H9 (cell line): ENCODE measurements around the gene KRT78. TPM values are rescaled to one million over a fixed set of nuclear protein-coding genes. Genes with fewer than 3 reads are reported as not detected.

ENCODE experiments used
- DNase-seq: peaks from one replicate; pipeline ENCODE4 v3.0.0-alpha.2; 2017
- H2AFZ ChIP-seq: one replicate; pipeline ENCODE4 v1.6.1; 2013; ENCODE audit warnings: mild to moderate bottlenecking, low read length, control low read depth, moderate library complexity
- H2AK5ac ChIP-seq: 2 replicates; pipeline ENCODE4 v1.6.1; 2013; ENCODE audit warnings: low read length, control low read depth, mixed read lengths; ENCODE audit not compliant: insufficient read length
- H2BK120ac ChIP-seq: one replicate; pipeline ENCODE4 v1.6.1; 2013; ENCODE audit warnings: low read depth, mild to moderate bottlenecking, low read length, control low read depth, inconsistent platforms; ENCODE audit not compliant: poor library complexity, severe bottlenecking
- H2BK12ac ChIP-seq: 2 replicates; pipeline ENCODE4 v1.6.1; 2013; ENCODE audit warnings: low read length, control low read depth, mixed read lengths, low read depth; ENCODE audit not compliant: insufficient read length
- H2BK15ac ChIP-seq: 2 replicates; pipeline ENCODE4 v1.6.1; 2013; ENCODE audit warnings: low read depth, low read length, control low read depth
- H2BK20ac ChIP-seq: one replicate; pipeline ENCODE4 v1.6.1; 2013; ENCODE audit warnings: low read depth, mild to moderate bottlenecking, low read length, control low read depth, inconsistent platforms; ENCODE audit not compliant: poor library complexity, severe bottlenecking
- H2BK5ac ChIP-seq: 2 replicates; pipeline ENCODE4 v1.6.1; 2013; ENCODE audit warnings: low read length, control low read depth, mixed read lengths; ENCODE audit not compliant: insufficient read length
- H3K14ac ChIP-seq: 2 replicates; pipeline ENCODE4 v1.6.1; 2013; ENCODE audit warnings: low read length, control low read depth; ENCODE audit not compliant: insufficient read depth
- H3K18ac ChIP-seq: 2 replicates; pipeline ENCODE4 v1.6.1; 2013; ENCODE audit warnings: low read depth, mild to moderate bottlenecking, mixed read lengths, low read length, control low read depth; ENCODE audit not compliant: insufficient read length
- H3K23ac ChIP-seq: 2 replicates; pipeline ENCODE4 v1.6.1; 2013; ENCODE audit warnings: low read length, control low read depth, mixed read lengths, low read depth; ENCODE audit not compliant: insufficient read length
- H3K23me2 ChIP-seq: 2 replicates; pipeline ENCODE4 v1.6.1; 2013; ENCODE audit warnings: low read depth, mild to moderate bottlenecking, mixed read lengths, low read length, control low read depth; ENCODE audit not compliant: insufficient read length, poor library complexity, severe bottlenecking
- H3K27ac ChIP-seq: 2 replicates; pipeline ENCODE4 v1.5.1; 2013; ENCODE audit warnings: low read length, control low read depth, mixed read lengths, low read depth; ENCODE audit not compliant: insufficient read length
- H3K27me3 ChIP-seq: 2 replicates; pipeline ENCODE4 v1.6.1; 2013; ENCODE audit warnings: low read length, control low read depth, inconsistent platforms; ENCODE audit not compliant: insufficient read depth
- H3K4ac ChIP-seq: 2 replicates; pipeline ENCODE4 v1.6.1; 2013; ENCODE audit warnings: low read depth, mild to moderate bottlenecking, control low read depth, inconsistent platforms, low read length, moderate library complexity
- H3K4me1 ChIP-seq: 2 replicates; pipeline ENCODE4 v1.6.1; 2013; ENCODE audit warnings: low read length, control low read depth, inconsistent platforms; ENCODE audit not compliant: insufficient read depth
- H3K4me2 ChIP-seq: 2 replicates; pipeline ENCODE4 v1.6.1; 2013; ENCODE audit warnings: low read length, control low read depth, mixed read lengths; ENCODE audit not compliant: insufficient read length, insufficient read depth
- H3K56ac ChIP-seq: 2 replicates; pipeline ENCODE4 v1.6.1; 2013; ENCODE audit warnings: low read depth, mild to moderate bottlenecking, mixed read lengths, low read length, control low read depth; ENCODE audit not compliant: insufficient read length
- H3K79me1 ChIP-seq: 2 replicates; pipeline ENCODE4 v1.6.1; 2013; ENCODE audit warnings: low read depth, mild to moderate bottlenecking, moderate library complexity, low read length, control low read depth, inconsistent platforms; ENCODE audit not compliant: insufficient read depth, poor library complexity, severe bottlenecking
- H3K79me2 ChIP-seq: 2 replicates; pipeline ENCODE4 v1.6.1; 2013; ENCODE audit warnings: low read length, control low read depth, inconsistent platforms; ENCODE audit not compliant: insufficient read depth
- H3K9ac ChIP-seq: 2 replicates; pipeline ENCODE4 v1.6.1; 2013; ENCODE audit warnings: low read length, control low read depth, mixed read lengths; ENCODE audit not compliant: insufficient read length; ENCODE audit errors: extremely low read depth
- H3K9me3 ChIP-seq: one replicate; pipeline ENCODE4 v1.6.1; 2013; ENCODE audit warnings: low read depth, low read length, inconsistent platforms; ENCODE audit not compliant: control insufficient read depth
- H3T11ph ChIP-seq: one replicate; pipeline ENCODE4 v1.6.1; 2013; ENCODE audit warnings: mild to moderate bottlenecking, low read length, control low read depth, inconsistent platforms
- H4K20me1 ChIP-seq: one replicate; pipeline ENCODE4 v1.6.1; 2013; ENCODE audit not compliant: control insufficient read depth, insufficient read length, insufficient read depth
- H4K5ac ChIP-seq: 2 replicates; pipeline ENCODE4 v1.6.1; 2013; ENCODE audit warnings: low read depth, mild to moderate bottlenecking, mixed read lengths, low read length, control low read depth; ENCODE audit not compliant: insufficient read length
- H4K8ac ChIP-seq: replicated peaks from 2 replicates; pipeline ENCODE4 v1.6.1; 2013; ENCODE audit warnings: low read length, control low read depth, mixed read lengths, low read depth; ENCODE audit not compliant: insufficient read length
- H4K91ac ChIP-seq: 2 replicates; pipeline ENCODE4 v1.6.1; 2013; ENCODE audit warnings: low read depth, mild to moderate bottlenecking, moderate library complexity, mixed read lengths, low read length, control low read depth; ENCODE audit not compliant: insufficient read length
- H3K27ac Mint-ChIP-seq, 3 experiments: 2 replicates in 2 of 3; 3 replicates in 1 of 3; pipeline ENCODE4 v1.8.0; 2020 to 2021; ENCODE audit warnings: mixed read lengths in 3 of 3, mild to moderate bottlenecking in 1 of 3, moderate library complexity in 1 of 3
- H3K27me3 Mint-ChIP-seq: 2 replicates; pipeline ENCODE4 v1.8.0; 2021; ENCODE audit warnings: low read depth, mild to moderate bottlenecking, moderate library complexity, mixed read lengths
- H3K36me3 Mint-ChIP-seq, 3 experiments: 2 replicates in 2 of 3; 3 replicates in 1 of 3; pipeline ENCODE4 v1.8.0; 2020 to 2021; ENCODE audit warnings: low read depth in 3 of 3, mixed read lengths in 3 of 3; ENCODE audit not compliant: insufficient read depth in 1 of 3
- H3K4me1 Mint-ChIP-seq, 2 experiments: 2 replicates each; pipeline ENCODE4 v1.8.0; 2020; ENCODE audit warnings: mixed read lengths in 2 of 2
- H3K4me3 Mint-ChIP-seq, 2 experiments: 2 replicates in 1 of 2; 3 replicates in 1 of 2; pipeline ENCODE4 v1.8.0; 2020 to 2021; ENCODE audit warnings: mild to moderate bottlenecking in 2 of 2, mixed read lengths in 2 of 2, moderate library complexity in 1 of 2
- H3K9me3 Mint-ChIP-seq, 2 experiments: 2 replicates in 1 of 2; 3 replicates in 1 of 2; pipeline ENCODE4 v1.8.0; 2020; ENCODE audit warnings: mild to moderate bottlenecking in 2 of 2, mixed read lengths in 2 of 2, moderate library complexity in 1 of 2
- WGBS: extraction: QIAGEN DNeasy Blood & Tissue Kit; methylation state at CpG from one replicate; pipeline ENCODE4 v1.1.7; 2013; ENCODE audit warnings: missing lambda C conversion rate, low lambda C conversion rate, mixed read lengths; ENCODE audit not compliant: insufficient read length; ENCODE audit errors: extremely low coverage; 5-methylcytosine and 5-hydroxymethylcytosine counted together
- total RNA-seq: library from RNA; stranded (reverse); gene quantifications from 2 replicates; pipeline ENCODE4 v1.2.1, GENCODE V29; 2021
- TF ChIP-seq, protein P1 (sequence below): fragments of 200-600 bp; sonication (generic); conservative IDR thresholded peaks from 3 replicates; pipeline ENCODE4 v1.8.0; 2021; ENCODE audit warnings: antibody characterized with exemption, mild to moderate bottlenecking

Gene KRT78
- total RNA-seq, 1 experiment from 2014 or later: not detected

GRCh38 chr12:52821071-52821730 lies 27.6 kb downstream of the KRT78 start:
- DNase-seq: no peak
- Mint-ChIP-seq H3K4me3 (no peak overlapping the region), H3K27ac (peak overlapping the region in 1 of 3 experiments; percentile 23; a peak in 1 of 7 replicates), H3K36me3 (no peaks in the 10 kb centered on the region; a peak in 1 of 7 replicates), H3K9me3 (no peaks in the 10 kb centered on the region), H3K27me3 (no peaks in the 10 kb centered on the region; the same call in 1 of the 2 replicates), H3K4me1 (peaks cover 3 to 7% of the 10 kb centered on the region in 2 experiments; a peak in 3 of 4 replicates)
- no peak overlapping the region for H3K4ac ChIP-seq
- no peak overlapping the region for H2AFZ ChIP-seq
- H2AK5ac ChIP-seq: no peak overlapping the region
- no peaks in the 10 kb centered on the region for H3K79me1 ChIP-seq
- H3K23ac ChIP-seq: no peak overlapping the region
- H2BK15ac ChIP-seq: no peak overlapping the region
- no peak overlapping the region for H3K4me2 ChIP-seq
- H2BK12ac ChIP-seq: no peak overlapping the region
- no peaks in the 10 kb centered on the region for H3K23me2 ChIP-seq
- no peak overlapping the region for H3K18ac ChIP-seq
- H4K5ac ChIP-seq: no peak overlapping the region
- no peaks in the 10 kb centered on the region for H4K20me1 ChIP-seq
- no peak overlapping the region for H4K91ac ChIP-seq
- WGBS: no CpG with 5 or more reads among the region's 4 CpGs
- H3K14ac ChIP-seq: no peak overlapping the region
- no peak overlapping the region for H2BK5ac ChIP-seq
- no peak overlapping the region for H2BK20ac ChIP-seq
- H2BK120ac ChIP-seq: no peak overlapping the region
- no peaks in the 10 kb centered on the region for H3K79me2 ChIP-seq
- no peak overlapping the region for H3T11ph ChIP-seq
- H3K27ac ChIP-seq: no peak overlapping the region
- no peaks in the 10 kb centered on the region for H3K9me3 ChIP-seq
- H3K27me3 ChIP-seq: no peaks in the 10 kb centered on the region
- H3K4me1 ChIP-seq: no peaks in the 10 kb centered on the region
- no peak overlapping the region for H4K8ac ChIP-seq
- TF ChIP-seq, protein P1, sequence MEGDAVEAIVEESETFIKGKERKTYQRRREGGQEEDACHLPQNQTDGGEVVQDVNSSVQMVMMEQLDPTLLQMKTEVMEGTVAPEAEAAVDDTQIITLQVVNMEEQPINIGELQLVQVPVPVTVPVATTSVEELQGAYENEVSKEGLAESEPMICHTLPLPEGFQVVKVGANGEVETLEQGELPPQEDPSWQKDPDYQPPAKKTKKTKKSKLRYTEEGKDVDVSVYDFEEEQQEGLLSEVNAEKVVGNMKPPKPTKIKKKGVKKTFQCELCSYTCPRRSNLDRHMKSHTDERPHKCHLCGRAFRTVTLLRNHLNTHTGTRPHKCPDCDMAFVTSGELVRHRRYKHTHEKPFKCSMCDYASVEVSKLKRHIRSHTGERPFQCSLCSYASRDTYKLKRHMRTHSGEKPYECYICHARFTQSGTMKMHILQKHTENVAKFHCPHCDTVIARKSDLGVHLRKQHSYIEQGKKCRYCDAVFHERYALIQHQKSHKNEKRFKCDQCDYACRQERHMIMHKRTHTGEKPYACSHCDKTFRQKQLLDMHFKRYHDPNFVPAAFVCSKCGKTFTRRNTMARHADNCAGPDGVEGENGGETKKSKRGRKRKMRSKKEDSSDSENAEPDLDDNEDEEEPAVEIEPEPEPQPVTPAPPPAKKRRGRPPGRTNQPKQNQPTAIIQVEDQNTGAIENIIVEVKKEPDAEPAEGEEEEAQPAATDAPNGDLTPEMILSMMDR: no peak
- H3K9ac ChIP-seq: no peak overlapping the region
- H3K56ac ChIP-seq: no peak overlapping the region
